GM04504 (cell line): ENCODE results near the gene THPO.

Source experiments
- DNase-seq: peaks from one replicate; pipeline ENCODE4 v3.0.0-alpha.2; 2012; ENCODE audit warnings: low read depth

THPO gene

GRCh38 chr3:184333190-184333589 is 44.8 kb downstream of the THPO start:
- no peak for DNase-seq

GRCh38 chr3:184332370-184333090 is 45.5 kb downstream of the THPO start:
- peak; percentile 76 for DNase-seq

GRCh38 chr3:184328516-184328915 is 49.5 kb downstream of the THPO start:
- no peak for DNase-seq

- DNase-seq = no peak
These were observed 50.8 kb downstream of the THPO start for GRCh38 chr3:184327171-184327570.

- DNase-seq = no peak
These were observed 52.2 kb downstream of the THPO start for GRCh38 chr3:184325715-184326369.

GRCh38 chr3:184325269-184325668 is 52.7 kb downstream of the THPO start:
- no peak for DNase-seq

GRCh38 chr3:184323696-184324095 is 54.3 kb downstream of the THPO start:
- no peak for DNase-seq

- no peak for DNase-seq
These were observed 55.1 kb downstream of the THPO start for GRCh38 chr3:184322731-184323487.
